Naive thymus-derived CD4-positive, alpha-beta T cell (primary cell): ENCODE data around the gene BRCA1. TPM values are rescaled to one million over a fixed set of nuclear protein-coding genes. Genes with fewer than 3 reads are reported as not detected.

Experiments
- ATAC-seq: fragments of 150-1000 bp; cut with Tn5 transposase; 2 replicates; pipeline ENCODE4 v1.10.0; 2021; ENCODE audit warnings: mild to moderate bottlenecking, moderate library complexity
- CTCF ChIA-PET: fragments of 350-600 bp; sonication (Branson Sonifier 250); formaldehyde crosslinking; loops from one replicate; lab custom pipeline; 2021; ENCODE audit warnings: antibody characterized with exemption; lab: Charles Lee
- POLR2A ChIA-PET: fragments of 350-600 bp; sonication (Branson Sonifier 250); formaldehyde crosslinking; loops from one replicate; lab custom pipeline; 2021; ENCODE audit warnings: antibody characterized with exemption, inconsistent platforms; lab: Charles Lee
- DNase-seq, 9 donors: peaks; one replicate each; pipeline versions ENCODE4 v3.0.0 to v3.0.0-alpha.2; 2020 to 2022; ENCODE audit warnings: mixed read lengths in 1 of 9
- H3K27ac ChIP-seq: one replicate; pipeline ENCODE4 v1.7.0; 2013; ENCODE audit warnings: mild to moderate bottlenecking, low read depth, low read length, moderate library complexity
- H3K27me3 ChIP-seq, 2 donors: one replicate each; pipeline ENCODE4 v1.7.0; 2013; ENCODE audit warnings: low read length in 2 of 2, mild to moderate bottlenecking in 2 of 2, moderate library complexity in 2 of 2; ENCODE audit not compliant: control insufficient read depth in 2 of 2, insufficient read depth in 2 of 2
- H3K36me3 ChIP-seq, 3 experiments: 1 replicate in 2 of 3; 2 replicates in 1 of 3; pipeline ENCODE4 v1.7.0; 2013; ENCODE audit warnings: low read length in 3 of 3, mild to moderate bottlenecking in 3 of 3, moderate library complexity in 1 of 3; ENCODE audit not compliant: insufficient read depth in 3 of 3, control insufficient read depth in 2 of 3
- H3K4me1 ChIP-seq, 2 donors: one replicate each; pipeline ENCODE4 v1.7.0; 2013; ENCODE audit warnings: low read length in 2 of 2, mild to moderate bottlenecking in 2 of 2, moderate library complexity in 1 of 2; ENCODE audit not compliant: control insufficient read depth in 2 of 2, insufficient read depth in 2 of 2
- H3K4me3 ChIP-seq: 2 replicates; pipeline ENCODE4 v1.7.0; 2013; ENCODE audit warnings: mild to moderate bottlenecking, low read length
- H3K9me3 ChIP-seq, 3 experiments: 1 replicate in 2 of 3; 2 replicates in 1 of 3; pipeline ENCODE4 v1.7.0; 2013; ENCODE audit warnings: low read length in 3 of 3; ENCODE audit not compliant: control insufficient read depth in 2 of 3
- H3K27ac Mint-ChIP-seq, 9 donors: one replicate each; pipeline ENCODE4 v1.8.0; 2020 to 2022; ENCODE audit warnings: mixed read lengths in 9 of 9, mild to moderate bottlenecking in 8 of 9, moderate library complexity in 5 of 9, inconsistent platforms in 2 of 9
- H3K27me3 Mint-ChIP-seq, 5 donors: one replicate each; pipeline ENCODE4 v1.8.0; 2021 to 2022; ENCODE audit warnings: mixed read lengths in 5 of 5, mild to moderate bottlenecking in 1 of 5
- H3K36me3 Mint-ChIP-seq, 5 donors: one replicate each; pipeline ENCODE4 v1.8.0; 2020 to 2022; ENCODE audit warnings: mixed read lengths in 5 of 5, mild to moderate bottlenecking in 3 of 5, inconsistent platforms in 1 of 5
- H3K4me1 Mint-ChIP-seq, 7 donors: one replicate each; pipeline ENCODE4 v1.8.0; 2020 to 2022; ENCODE audit warnings: mixed read lengths in 7 of 7, mild to moderate bottlenecking in 3 of 7, inconsistent platforms in 1 of 7
- H3K4me3 Mint-ChIP-seq, 10 donors: one replicate each; pipeline ENCODE4 v1.8.0; 2020 to 2022; ENCODE audit warnings: mild to moderate bottlenecking in 10 of 10, mixed read lengths in 10 of 10, moderate library complexity in 6 of 10, inconsistent platforms in 2 of 10
- H3K9me3 Mint-ChIP-seq, 11 donors: one replicate each; pipeline ENCODE4 v1.8.0; 2020 to 2022; ENCODE audit warnings: mixed read lengths in 11 of 11, mild to moderate bottlenecking in 4 of 11, inconsistent platforms in 1 of 11, moderate library complexity in 1 of 11
- intact Hi-C, 2 donors: fragments of 100-400 bp; cut with micrococcal nuclease; formaldehyde crosslinking; loops; one replicate each; pipeline ENCODE4 v1.15.1; 2023
- polyA plus RNA-seq, 2 donors: library from polyadenylated mRNA; unstranded; fragments of 300-500 nt; fragmentation: Illumina TruSeq; gene quantifications; one replicate each; pipeline ENCODE4 v1.2.3, GENCODE V29; 2021
- total RNA-seq, 6 experiments: library from RNA in 5 of 6; stranded (reverse) in 5 of 6; gene quantifications; 1 replicate in 5 of 6; 2 replicates in 1 of 6; pipeline ENCODE4 v1.2.3 and lab custom pipeline; 2021 to 2026

Gene BRCA1
- total and polyA plus RNA-seq, 7 experiments from 2014 or later = 1.1 to 54.1 (median 4.5) TPM

GRCh38 chr17:43016216-43016615 lies 108.9 kb downstream of the BRCA1 start:
- peaks cover 0 to 14% (median 0%) of the 10 kb centered on the region in 5 donors for H3K36me3 Mint-ChIP-seq
- no peak overlapping the region for H3K4me3 Mint-ChIP-seq
- peaks cover 0 to 39% (median 6%) of the 10 kb centered on the region in 3 experiments for H3K36me3 ChIP-seq
- no peaks in the 10 kb centered on the region for H3K9me3 ChIP-seq
- intact Hi-C loops = no loop called here
- ChIA-PET POLR2A (interaction anchor here (0.6 kb wide), 1 partner anchor 9 kb away, joined by 3 read pairs; the partner anchor contains the start of gene IFI35), CTCF (no interaction called here)
- H3K27ac ChIP-seq = no peak overlapping the region
- peaks cover 4 to 10% of the 10 kb centered on the region in 2 donors for H3K4me1 ChIP-seq
- DNase-seq = no peak
- peak overlapping the region in 3 of 9 donors; percentile 2 to 46 (median 6) for H3K27ac Mint-ChIP-seq
- no peak overlapping the region for H3K4me3 ChIP-seq
- H3K9me3 Mint-ChIP-seq = no peaks in the 10 kb centered on the region
- peaks cover 8 to 32% (median 31%) of the 10 kb centered on the region in 7 donors for H3K4me1 Mint-ChIP-seq
- H3K27me3 Mint-ChIP-seq = peaks cover 0 to 2% (median 0%) of the 10 kb centered on the region in 5 donors
- ATAC-seq = no peak
- no peaks in the 10 kb centered on the region for H3K27me3 ChIP-seq

GRCh38 chr17:43015579-43015978 lies 109.6 kb downstream of the BRCA1 start:
- intact Hi-C loops = no loop called here
- H3K36me3 Mint-ChIP-seq = peaks cover 0 to 14% (median 0%) of the 10 kb centered on the region in 5 donors
- H3K4me1 Mint-ChIP-seq = peaks cover 4 to 33% (median 29%) of the 10 kb centered on the region in 7 donors
- Histone ChIP-seq H3K36me3 (peaks cover 0 to 44% (median 6%) of the 10 kb centered on the region in 3 experiments), H3K4me3 (no peak overlapping the region), H3K27ac (no peak overlapping the region), H3K27me3 (no peaks in the 10 kb centered on the region), H3K9me3 (no peaks in the 10 kb centered on the region), H3K4me1 (peaks cover 0 to 6% of the 10 kb centered on the region in 2 donors)
- ChIA-PET CTCF (no interaction called here), POLR2A (no interaction called here)
- DNase-seq (no peak), ATAC-seq (no peak)
- peak overlapping the region in 4 of 9 donors; percentile 2 to 81 (median 29) for H3K27ac Mint-ChIP-seq
- no peaks in the 10 kb centered on the region for H3K9me3 Mint-ChIP-seq
- H3K27me3 Mint-ChIP-seq = no peaks in the 10 kb centered on the region
- H3K4me3 Mint-ChIP-seq = no peak overlapping the region

DNA sequence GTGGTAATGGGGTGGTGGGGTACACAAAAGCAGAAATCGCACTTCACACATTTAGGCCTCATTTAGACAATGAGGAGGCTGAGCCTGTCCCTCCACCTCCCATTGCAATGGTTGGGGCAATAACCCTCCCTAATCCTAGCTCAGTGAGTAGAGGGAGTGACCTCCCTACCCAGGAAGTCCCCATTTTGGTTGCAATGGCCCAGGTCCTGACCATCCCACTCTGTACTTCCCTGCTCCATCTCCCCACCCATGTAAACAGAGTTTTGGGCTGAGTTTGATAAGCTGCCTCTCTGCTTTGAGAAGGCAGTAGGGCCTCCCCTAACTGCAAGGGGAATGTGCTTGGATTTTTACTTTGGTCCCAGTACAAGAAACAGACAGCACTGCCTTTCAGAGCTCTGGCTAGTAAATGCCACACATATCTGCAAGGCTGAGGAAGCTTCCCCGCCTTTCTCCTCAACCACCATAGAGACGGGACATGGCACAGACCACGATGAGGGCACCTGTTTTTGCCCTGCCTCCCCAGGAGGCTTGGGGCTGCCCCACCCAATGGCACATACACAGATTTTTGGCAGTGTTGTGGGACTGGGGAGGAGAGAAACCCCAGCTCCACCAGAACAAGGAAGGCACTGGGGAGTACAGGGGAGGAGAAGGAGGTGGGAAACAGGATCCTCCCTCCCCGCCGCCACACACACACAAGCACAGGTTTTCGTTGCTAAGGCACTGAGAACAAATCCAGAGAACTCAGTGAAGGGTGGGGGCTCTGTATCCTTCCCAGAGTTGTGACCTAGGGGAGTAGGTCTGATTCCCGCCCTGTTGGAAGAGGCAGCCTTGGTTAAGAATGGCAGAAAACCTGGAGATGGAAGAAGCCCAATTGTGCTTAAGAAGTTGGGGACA lies 110.3 kb downstream of the BRCA1 start:
- DNase-seq (no peak), ATAC-seq (no peak)
- Histone ChIP-seq H3K36me3 (peaks cover 0 to 45% (median 6%) of the 10 kb centered on the region in 3 experiments), H3K9me3 (no peaks in the 10 kb centered on the region), H3K27ac (no peak overlapping the region), H3K27me3 (no peaks in the 10 kb centered on the region), H3K4me1 (peaks cover 0 to 6% of the 10 kb centered on the region in 2 donors), H3K4me3 (no peak overlapping the region)
- ChIA-PET POLR2A (interaction anchor here (0.6 to 1.2 kb wide), 4 partner anchors 8 to 354 kb away, joined by 3 to 4 read pairs (median 3); no protein-coding TSS in a partner anchor), CTCF (no interaction called here)
- Mint-ChIP-seq H3K9me3 (no peaks in the 10 kb centered on the region), H3K27ac (peak overlapping the region in 8 of 9 donors; percentile 17 to 81 (median 46)), H3K4me3 (no peak overlapping the region), H3K27me3 (no peaks in the 10 kb centered on the region), H3K36me3 (peaks cover 0 to 16% (median 0%) of the 10 kb centered on the region in 5 donors), H3K4me1 (peaks cover 6 to 34% (median 29%) of the 10 kb centered on the region in 7 donors)
- intact Hi-C loops = no loop called here

GRCh38 chr17:43014020-43014648 lies 111.0 kb downstream of the BRCA1 start:
- intact Hi-C loops = no loop called here
- H3K27ac ChIP-seq = no peak overlapping the region

DNA sequence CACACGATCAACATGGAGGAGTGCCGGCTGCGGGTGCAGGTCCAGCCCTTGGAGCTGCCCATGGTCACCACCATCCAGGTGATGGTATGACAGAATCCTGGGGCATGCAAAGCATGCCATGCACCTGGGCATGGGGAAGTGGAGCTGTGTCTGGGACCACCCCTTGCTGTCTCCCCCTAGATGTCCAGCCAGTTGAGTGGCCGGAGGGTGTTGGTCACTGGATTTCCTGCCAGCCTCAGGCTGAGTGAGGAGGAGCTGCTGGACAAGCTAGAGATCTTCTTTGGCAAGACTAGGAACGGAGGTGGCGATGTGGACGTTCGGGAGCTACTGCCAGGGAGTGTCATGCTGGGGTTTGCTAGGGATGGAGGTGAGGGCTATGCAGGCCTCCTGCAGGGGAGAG lies 111.9 kb downstream of the BRCA1 start:
- Histone ChIP-seq H3K4me3 (no peak overlapping the region), H3K9me3 (no peaks in the 10 kb centered on the region), H3K27me3 (no peaks in the 10 kb centered on the region), H3K27ac (no peak overlapping the region), H3K4me1 (no peaks in the 10 kb centered on the region), H3K36me3 (peaks cover 0 to 45% (median 6%) of the 10 kb centered on the region in 3 experiments)
- ATAC-seq (no peak), DNase-seq (no peak)
- H3K27ac Mint-ChIP-seq = no peak overlapping the region
- H3K4me1 Mint-ChIP-seq = peaks cover 6 to 26% (median 15%) of the 10 kb centered on the region in 7 donors
- peaks cover 0 to 16% (median 0%) of the 10 kb centered on the region in 5 donors for H3K36me3 Mint-ChIP-seq
- H3K4me3 Mint-ChIP-seq = no peak overlapping the region
- ChIA-PET POLR2A (interaction anchor here (0.9 to 2.4 kb wide), 3 partner anchors 11 to 159 kb away, joined by 3 to 12 read pairs (median 4); partner anchors contain the start of gene RPL27), CTCF (no interaction called here)
- H3K27me3 Mint-ChIP-seq = no peaks in the 10 kb centered on the region
- intact Hi-C loops = no loop called here
- H3K9me3 Mint-ChIP-seq = no peaks in the 10 kb centered on the region

More at GRCh38 chr17:43014020-43014648, 111.0 kb downstream of the BRCA1 start:
- Mint-ChIP-seq H3K4me1 (peaks cover 6 to 29% (median 23%) of the 10 kb centered on the region in 7 donors), H3K36me3 (peaks cover 0 to 16% (median 0%) of the 10 kb centered on the region in 5 donors), H3K27ac (peak overlapping the region in 5 of 9 donors; percentile 34 to 74 (median 53)), H3K9me3 (no peaks in the 10 kb centered on the region), H3K4me3 (no peak overlapping the region), H3K27me3 (no peaks in the 10 kb centered on the region)
- Histone ChIP-seq H3K4me3 (no peak overlapping the region), H3K36me3 (peaks cover 0 to 45% (median 6%) of the 10 kb centered on the region in 3 experiments), H3K4me1 (peaks cover 0 to 6% of the 10 kb centered on the region in 2 donors), H3K27me3 (no peaks in the 10 kb centered on the region), H3K9me3 (no peaks in the 10 kb centered on the region)
- ATAC-seq = no peak
- POLR2A ChIA-PET = interaction anchor here (0.6 to 1.2 kb wide), 3 partner anchors 10 to 677 kb away, joined by 3 to 4 read pairs (median 3); no protein-coding TSS in a partner anchor
- no peak for DNase-seq
- CTCF ChIA-PET = no interaction called here
